IPS-NIHi7 (cell line): Measurements from ENCODE around the gene LTF.
"Not testable (repeated sequence)": the region's sequence is repeated elsewhere in the genome, so short reads cannot be mapped to it uniquely, and the experiment has no call there.

Experiments
- DNase-seq: peaks from one replicate; pipeline ENCODE4 v3.0.0; 2012; ENCODE audit warnings: mixed read lengths; ENCODE audit errors: extremely low spot score

The LTF gene

DNA sequence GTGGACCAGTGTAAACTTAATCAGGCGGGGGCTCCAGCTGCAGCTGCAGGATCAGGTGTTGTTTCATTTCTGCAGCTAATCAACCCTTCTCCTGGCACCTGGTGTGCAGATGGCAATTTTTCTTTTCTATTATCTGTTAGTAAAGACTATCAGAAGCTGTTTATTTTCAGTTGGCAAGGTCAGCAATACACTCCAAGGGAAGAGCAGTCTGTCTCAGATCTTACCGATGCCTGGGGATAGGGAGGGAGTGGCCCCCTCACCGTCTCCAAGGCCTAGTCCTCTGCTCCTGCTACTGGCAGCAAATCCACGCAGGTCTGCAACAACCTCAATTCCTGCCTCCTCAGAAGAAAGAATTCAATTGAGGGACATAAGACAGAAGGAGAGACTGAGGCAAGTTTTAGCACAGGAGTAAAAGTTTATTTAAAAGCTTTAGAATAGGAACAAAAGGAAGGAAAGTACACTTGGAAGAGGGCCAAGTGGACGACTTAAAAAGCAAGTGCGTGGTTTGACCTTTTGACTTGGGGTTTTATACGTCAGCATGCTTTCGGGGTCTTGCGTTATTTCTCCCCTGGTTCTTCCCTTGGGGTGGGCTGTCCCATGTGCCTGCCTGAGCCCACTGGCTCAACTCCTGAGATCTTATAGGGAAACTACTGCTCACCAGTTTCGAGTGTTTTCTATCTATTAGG is 48.4 kb downstream of the LTF start:
- no peak for DNase-seq

DNA sequence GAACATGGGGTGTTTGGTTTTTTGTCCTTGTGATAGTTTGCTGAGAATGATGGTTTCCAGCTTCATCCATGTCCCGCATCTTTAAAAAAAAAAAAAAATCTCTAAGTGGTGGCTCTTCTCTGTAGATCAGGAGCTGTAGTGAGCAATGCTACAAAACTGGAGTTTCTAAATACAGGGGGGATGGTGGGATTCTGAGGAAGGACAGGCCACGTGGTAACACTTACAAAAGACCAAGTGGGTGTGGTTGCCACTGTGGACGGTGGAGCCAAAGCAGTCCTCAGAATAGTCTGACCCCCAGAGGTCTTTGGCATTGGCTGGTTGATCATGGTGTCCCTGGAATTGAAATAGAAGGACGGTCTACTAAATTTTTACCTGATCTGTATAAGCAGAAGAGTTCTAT is 50.0 kb downstream of the LTF start:
- DNase-seq = no peak

DNA sequence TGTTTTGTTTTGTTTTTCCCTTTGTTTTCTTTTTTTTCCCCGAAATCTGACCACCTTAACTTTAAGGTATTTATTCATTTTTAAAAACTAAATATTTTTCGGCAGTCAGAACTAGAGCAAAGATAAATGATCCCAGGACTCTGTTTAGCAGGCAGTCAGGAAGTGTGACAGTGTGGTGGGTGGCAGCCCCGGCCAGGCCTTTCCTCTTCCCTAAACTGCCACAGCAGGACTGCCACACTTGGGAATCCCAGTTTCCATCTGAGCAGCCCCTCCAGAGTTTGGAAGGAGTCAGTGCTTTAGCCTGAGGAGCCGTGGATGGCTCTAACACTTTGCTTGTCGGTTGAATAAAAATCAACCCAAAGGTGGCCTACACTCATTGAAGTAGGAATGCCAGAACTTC is 50.8 kb downstream of the LTF start:
- DNase-seq = no peak

DNA sequence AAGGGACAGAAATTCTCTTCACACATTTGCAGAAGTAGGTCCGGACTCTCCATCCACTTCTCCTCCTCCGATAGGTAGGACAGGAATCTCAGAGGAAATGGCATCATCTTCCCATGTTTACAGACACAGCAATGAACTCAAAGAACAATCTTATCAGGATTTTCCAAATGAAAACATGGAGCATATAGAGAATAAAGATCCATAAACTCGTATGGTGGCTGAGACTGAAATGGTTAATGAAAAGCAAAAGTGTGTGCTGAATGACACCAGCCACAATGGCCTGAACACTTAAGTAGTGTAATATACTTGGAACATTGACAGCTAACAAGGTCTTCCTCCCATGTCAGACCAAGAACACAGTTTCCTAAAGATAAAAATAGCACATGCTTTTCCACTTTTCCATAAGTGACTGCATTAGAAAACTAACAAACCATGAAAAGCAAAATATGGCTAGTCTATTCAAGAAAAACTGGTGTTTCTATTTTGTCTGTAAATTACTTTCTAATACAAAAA is 51.9 kb downstream of the LTF start:
- DNase-seq = no peak

DNA sequence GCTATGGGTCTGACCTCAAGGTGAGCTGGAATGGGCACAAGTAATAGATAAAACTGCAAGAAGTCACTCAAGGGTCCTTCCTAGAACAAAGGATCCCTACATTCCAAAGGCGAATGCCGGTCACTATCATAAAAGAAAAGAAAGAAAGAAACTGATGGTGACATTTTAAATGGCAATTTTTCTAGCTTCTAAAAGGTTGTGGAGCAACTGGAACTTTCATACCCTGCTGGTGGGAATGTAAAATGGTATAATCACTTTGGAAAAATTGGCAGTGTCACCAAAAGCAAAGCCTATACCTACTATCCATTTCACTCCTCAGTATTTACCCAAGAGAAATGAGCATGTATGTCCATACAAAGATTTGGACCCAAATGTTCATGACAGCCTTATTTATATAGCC is 53.4 kb downstream of the LTF start:
- DNase-seq = no peak

DNA sequence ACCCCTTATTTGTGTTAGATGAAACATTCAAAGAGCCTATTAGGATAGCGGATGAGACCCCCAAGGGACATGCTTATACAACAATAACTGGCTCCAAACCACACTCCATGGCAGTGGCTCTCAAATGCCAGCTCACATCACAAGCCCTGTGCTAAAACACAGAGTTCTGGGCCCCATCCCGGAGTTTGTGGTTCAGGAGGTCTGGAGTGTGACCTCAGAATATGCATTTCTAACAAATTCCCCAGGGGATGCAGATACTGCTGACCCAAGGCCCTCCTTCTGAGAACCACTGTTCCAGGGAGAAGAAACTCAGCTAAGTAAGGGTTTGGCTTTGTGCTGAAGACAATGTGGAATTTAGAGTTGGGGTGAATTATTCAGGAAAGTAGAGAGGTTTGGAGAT is 54.0 kb downstream of the LTF start:
- no peak for DNase-seq

DNA sequence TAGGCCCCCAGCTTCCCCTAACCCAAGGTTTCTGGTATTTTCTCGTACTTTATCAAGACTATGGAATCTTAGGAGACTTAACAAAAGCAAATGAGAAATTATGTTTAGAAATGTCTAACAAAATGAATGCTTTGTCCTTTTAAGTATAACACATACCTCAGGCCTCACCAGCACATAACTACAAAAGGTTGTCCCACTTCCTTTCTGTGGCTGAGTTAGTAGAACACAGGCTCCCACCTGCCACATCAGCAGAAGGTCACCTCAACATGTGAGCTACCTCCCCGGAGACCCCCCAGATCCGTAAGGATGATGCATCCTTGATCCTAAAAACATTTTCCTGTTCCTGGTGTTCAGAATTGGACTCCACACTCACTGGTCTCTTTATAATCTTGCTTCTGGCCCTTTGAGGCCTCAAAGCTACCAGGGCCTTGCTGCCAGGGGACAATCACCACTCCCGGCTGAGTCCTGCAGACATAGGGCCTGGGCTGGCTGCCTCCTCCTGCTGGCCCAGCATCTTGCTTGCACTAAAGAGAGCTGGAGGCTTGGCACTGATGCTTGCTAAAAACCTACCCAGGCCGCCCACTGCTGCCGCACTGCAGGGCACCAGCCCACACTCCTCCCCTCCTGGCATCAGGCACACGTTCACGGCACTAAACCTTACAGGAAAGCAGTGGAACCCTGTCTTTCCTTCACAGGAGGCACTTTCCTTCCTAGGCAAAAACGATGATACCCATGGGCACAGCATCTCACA is 54.8 kb downstream of the LTF start:
- DNase-seq = no peak

DNA sequence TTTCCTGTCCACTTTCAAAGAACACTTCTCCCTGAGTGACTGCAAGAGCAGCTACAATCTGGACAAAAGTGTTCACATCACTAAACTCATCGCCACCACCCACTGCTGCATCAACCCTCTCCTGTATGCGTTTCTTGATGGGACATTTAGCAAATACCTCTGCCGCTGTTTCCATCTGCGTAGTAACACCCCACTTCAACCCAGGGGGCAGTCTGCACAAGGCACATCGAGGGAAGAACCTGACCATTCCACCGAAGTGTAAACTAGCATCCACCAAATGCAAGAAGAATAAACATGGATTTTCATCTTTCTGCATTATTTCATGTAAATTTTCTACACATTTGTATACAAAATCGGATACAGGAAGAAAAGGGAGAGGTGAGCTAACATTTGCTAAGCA is 55.9 kb downstream of the LTF start:
- no peak for DNase-seq

DNA sequence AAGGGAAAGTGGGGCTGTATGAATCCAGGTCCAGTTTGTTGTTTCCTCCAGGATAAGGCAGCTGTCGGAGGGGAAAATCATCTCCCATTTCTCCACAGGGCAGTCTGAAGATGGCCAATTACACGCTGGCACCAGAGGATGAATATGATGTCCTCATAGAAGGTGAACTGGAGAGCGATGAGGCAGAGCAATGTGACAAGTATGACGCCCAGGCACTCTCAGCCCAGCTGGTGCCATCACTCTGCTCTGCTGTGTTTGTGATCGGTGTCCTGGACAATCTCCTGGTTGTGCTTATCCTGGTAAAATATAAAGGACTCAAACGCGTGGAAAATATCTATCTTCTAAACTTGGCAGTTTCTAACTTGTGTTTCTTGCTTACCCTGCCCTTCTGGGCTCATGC is 56.7 kb downstream of the LTF start:
- no peak for DNase-seq

DNA sequence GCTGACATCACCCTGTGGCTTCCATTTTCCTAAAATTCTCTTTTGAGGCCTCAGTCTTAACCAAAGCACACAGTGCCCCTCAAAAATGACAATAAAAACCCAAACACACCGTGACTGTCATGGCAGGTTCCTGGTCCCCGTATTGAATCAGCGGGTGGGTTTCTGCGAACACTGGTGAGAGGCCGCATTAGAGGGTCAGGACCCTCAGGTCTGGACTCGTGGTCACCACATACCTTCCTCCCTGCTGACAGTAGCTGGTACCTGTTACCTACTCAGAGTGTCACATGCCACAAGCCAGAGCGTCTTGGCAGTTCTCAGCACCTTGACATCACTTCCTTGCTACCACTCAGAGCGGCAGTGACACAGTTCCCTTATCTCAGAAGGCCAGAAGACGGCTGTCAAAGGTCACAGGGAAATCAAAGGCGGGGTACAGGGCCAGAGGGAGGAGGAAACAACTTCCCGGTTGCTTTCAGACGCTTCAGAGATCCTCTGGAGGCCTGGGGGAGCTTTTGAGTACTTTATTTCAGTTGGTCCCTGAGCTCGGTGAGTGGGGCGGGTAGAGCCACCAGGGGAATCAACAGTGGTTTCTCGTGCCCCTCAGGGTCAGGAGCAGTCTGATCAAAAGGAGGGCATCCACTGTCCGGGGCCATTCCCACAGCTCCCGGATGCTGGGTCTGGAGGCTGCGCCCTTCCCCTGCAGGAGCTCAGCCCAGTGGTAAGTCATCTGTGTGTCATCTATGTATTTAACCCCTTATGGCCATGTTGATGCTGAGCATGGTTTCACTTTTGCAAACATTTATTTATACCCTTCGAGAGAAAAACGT is 57.7 kb downstream of the LTF start, which contains the start of the genes CCR5AS and CCRL2:
Gene CCR5AS (minus strand): TSS at position 279 of the 824 bp plus-strand sequence.
Gene CCRL2 (plus strand): TSS at position 472 of the 824 bp plus-strand sequence. CDS start 821 bp downstream, outside the sequence.
- no peak for DNase-seq

DNA sequence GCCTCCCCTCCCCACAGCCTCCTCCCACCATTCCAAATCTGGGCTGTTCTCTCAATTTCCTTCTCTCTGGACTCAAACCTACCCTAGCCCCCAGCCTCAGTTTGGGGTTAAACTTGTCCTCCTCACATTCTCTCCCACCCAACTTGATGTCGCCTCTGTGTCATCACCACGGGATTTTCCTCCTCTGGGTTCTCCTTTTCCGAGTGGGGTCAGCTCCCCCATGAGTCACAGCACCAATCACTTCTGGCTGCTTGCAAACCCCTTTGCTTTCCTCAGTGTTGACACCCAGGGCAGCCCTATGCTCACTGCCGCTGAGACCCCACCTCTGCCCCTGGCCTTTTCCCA is 58.3 kb downstream of the LTF start:
- no peak for DNase-seq

DNA sequence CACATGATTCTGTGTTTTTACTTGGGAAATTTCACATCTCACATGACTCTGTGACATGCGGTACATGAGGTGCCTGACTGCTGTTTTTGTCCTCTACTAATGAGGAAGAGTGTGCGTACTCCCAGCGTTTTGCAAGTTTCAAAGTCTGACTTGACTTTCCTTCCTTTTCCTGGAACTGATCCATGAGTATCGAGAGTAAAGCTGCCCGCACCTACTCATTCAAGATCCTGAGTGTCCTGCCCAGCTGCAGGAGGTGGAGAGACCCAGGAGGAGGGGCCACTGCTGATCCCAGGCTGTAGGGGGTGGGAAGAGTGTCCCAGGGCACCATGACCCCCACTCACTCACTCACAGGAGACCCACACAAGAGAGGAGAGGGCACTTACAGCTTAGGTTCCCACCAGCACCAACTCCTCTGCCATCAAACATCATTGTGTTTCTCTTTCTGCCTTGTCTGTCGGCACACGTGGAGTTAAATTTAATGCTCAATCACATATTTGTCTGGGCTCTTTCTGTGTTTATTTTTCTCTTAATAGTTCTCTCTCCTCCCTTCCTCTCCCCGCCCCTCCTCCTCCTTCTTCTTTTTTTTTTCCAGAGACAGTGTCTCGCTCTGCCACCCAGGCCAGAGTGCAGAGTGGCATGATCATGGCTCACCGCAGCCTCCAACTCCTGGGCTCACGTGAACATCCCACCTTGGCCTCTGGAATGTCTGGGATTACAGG is 59.2 kb downstream of the LTF start:
- no peak for DNase-seq

DNA sequence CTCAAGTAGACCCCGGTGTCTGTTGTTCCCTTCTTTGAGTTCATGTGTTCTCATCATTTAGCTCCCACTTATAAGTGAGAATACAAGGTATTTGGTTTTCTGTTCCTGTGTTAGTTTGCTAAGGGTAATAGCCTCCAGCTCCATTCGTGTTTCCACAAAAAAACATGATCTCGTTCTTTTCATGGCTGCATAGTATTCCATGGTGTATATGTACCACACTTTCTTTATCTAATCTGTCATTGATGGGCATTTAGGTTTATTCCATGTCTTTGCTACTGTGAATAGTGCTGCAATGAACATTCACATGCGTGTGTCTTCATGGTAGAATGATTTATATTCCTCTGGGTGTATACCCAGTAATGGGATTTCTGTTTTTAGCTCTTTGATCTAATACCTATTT is 61.8 kb downstream of the LTF start:
- not testable (repeated sequence) for DNase-seq

DNA sequence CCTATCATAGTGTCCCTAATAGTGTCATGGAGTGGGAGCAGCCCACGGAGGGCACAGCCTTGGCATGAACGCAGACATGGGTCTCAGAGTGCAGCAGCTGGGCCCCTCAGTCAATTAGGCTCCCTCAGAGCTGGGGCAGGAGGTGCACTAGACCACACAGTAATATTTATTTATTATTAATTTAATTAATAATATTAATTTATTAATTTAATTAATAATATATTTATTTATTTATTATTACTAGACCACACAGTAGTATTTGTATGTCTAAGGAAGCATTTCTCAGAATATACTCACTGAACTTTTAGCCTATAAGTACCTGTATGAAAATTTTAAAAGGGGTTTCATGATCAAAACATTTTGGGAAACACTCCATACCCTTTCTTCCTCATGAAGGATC is 63.1 kb downstream of the LTF start:
- no peak for DNase-seq

DNA sequence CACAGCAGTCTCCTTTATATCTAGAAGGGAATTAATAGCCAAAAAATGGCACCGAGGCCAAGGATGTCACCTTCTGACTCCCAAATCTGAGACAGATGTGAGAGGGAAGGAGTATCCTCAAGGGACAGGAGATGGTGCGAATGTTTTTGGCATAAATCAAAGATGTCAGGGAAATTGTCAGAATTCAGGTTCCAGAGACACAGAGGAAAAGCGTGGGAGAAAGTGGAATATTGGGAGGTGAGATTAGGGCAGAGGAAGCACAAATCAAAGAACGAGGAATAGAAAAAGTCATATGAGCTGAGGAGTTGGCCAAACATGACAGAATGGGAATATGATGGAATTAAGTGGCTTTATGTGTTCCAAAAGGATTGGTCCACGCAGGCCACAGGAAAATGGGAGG is 63.9 kb downstream of the LTF start:
- DNase-seq = no peak

DNA sequence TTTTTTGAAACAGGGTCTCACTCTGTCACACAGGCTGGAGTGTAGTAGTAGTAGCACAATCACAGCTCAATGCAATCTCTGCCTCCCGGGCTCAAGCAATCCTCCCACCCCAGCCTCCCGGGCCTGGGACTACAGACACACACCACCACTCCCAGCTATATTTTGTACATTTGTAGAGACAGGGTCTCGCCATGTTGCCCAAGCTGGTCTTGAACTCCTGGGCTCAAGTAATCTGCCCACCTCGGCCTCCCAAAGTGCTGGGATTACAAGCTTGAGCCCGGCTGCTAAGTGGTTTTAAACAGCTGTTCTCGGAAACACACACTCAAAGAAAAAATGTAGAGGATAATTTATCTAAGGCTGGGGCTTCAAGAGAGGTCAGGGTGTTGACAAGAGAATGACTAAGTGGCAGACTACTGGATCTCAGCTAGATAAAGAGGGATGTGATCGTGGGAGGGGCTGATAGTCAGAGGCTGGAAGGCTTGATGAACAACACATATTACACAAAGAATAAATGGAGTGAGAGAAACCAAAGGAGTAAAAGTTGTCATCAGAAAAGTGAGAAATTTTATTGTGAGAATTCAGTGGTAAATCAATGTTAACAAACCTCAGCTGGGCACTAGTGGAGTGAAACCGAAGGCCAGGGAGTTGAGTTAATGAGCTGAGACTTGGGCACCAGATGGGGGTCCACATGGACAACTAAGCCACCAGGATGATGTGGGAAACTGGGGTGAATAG is 64.5 kb downstream of the LTF start:
- DNase-seq = no peak

DNA sequence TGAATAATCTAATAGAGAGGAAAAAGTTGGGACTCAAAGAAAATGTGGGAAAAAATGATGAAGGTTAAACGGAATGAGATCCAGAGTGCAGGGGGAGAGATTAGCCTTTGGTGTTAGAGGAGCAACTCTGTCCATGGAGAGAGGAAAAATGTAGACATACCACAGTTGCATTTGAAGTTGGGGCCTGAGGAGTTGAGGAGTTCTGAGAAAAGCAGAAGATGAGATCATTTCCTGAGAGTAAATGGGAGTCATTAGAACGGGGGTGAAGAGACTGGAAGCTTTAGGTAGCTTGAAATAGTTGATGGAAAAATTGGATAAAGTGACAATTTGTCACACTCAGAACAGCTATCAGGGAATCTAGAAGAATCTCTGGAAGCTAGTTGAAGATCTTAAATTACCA is 65.1 kb downstream of the LTF start:
- DNase-seq = no peak

DNA sequence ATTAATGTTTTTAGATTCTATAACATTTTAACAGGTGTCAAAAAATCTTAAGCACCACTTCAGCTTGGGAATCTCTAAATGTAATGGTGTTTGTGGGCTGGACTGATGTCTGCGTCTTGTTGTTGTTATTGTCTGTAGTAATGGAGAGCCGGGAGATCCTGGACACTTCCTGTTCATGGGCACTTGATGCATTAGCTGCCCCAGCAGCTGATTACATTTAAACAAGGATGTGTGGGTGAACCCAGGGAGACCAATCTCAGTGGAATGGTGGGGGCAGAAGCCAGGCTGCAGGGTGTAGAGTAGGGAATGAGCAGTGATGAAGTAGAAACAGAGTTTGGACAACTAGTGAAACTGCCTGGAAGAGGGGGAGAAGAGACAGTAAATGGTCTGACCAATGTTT is 65.6 kb downstream of the LTF start:
- no peak for DNase-seq

DNA sequence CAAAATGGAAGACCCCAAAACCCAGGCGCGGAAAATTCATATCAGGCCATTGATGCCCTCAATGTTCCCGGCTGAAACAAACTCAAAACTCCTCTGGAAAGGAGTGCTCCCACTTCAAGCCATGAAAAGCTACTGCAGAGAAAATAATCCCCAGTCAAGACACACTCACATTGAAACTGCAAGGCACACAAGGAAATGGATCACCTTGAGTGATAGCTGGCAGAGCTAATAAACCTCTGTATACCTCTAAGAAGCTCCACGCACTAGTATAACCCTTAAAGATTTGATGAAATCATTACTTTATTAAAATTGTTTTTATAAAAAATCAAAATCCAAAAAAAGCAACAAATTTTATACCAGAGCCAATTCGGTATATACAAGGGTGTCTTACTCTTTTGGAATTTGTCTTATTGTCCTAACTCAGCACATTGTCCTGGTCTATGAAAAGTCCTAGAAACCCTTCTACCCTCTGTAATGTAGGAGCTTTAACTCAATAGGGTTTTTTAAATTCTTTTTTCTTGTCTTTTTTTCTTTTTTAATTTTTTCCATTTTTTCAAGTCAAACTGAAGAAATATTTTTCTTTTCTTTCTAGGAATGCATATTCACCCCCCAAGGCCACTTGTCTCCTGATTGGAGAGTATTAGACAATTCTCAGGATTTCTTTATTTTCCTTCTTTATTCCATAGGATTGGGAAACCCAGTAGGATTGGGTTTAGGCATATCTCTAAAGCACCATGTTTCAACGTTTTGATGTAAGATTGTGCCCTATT is 66.3 kb downstream of the LTF start:
- DNase-seq = no peak

DNA sequence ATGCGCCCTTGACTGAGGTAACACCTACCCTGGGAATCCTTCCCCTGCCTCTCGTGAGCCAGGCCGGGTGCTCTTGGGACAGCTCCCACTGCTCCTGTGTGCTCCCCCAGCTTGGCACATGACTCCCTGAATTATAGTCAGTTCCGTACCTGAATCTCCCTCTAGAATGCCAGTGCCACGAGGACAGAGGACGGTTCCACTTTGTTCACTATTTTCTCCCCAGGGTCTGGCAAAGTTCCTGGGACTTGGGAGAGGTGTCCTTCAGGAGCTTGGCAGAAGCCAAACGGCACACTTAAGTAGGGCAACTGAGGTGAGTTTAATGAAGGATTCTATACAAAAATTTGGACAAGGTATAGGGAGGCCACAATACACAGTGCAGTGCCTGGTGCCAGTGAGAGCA is 67.6 kb downstream of the LTF start:
- DNase-seq = no peak
